Activated CD4-positive, CD25-positive, alpha-beta regulatory T cell treated with anti-CD3 and anti-CD28 coated beads, Interleukin-2, amount 50 U/mL, for 72 hours (primary cell): ENCODE data around the gene SCGB1C1.
"Not testable (repeated sequence)": the region's sequence is repeated elsewhere in the genome, so short reads cannot be mapped to it uniquely, and the experiment has no call there.

Source experiments
- DNase-seq: peaks from one replicate; pipeline ENCODE4 v3.0.0; 2021

Gene SCGB1C1

DNA sequence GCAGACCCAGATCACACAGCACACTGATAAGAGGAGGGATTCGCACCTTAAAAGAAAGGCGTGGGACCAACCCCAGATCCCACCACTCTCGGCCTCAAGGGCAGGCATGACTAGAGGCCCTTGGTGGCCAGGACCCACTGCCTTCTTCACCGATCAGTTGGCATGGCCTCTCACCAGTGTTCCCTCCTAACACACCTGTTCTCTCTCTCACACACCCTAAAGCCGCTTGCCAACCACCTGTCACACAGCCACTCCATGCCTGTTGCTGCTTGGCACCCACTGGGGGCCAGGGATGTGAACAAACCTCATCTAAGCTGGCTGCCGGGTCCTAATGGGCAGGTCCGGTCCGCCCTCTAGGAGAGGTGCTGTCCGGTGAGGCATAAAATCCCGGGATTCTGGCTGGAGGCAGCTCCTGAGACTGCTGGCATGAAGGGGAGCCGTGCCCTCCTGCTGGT is at the start of gene SCGB1C1:
TSS of gene SCGB1C1 (plus strand) at position 405 of the 455 bp plus-strand sequence. CDS start at position 427, 22 bp downstream.
- DNase-seq: not testable (repeated sequence)

DNA sequence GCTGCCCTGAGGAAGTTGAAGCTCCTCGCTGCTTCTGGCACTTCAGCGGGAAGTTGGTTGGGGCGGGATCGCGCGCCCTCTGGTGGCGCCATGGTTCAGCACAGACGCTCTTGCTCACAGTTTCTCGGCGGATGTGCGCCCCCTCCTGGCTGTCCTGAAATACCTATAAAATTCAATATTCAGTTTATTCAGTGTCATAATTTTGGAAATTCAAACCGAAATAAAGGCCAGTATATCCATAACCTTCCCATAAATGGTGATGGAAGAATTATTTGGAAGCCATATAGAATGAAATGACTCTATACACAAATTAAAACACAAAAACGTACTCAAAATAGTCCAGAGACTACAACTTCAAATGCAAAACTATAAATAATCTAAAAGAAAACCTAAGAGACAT is 12.6 kb upstream of the SCGB1C1 start:
- not testable (repeated sequence) for DNase-seq

DNA sequence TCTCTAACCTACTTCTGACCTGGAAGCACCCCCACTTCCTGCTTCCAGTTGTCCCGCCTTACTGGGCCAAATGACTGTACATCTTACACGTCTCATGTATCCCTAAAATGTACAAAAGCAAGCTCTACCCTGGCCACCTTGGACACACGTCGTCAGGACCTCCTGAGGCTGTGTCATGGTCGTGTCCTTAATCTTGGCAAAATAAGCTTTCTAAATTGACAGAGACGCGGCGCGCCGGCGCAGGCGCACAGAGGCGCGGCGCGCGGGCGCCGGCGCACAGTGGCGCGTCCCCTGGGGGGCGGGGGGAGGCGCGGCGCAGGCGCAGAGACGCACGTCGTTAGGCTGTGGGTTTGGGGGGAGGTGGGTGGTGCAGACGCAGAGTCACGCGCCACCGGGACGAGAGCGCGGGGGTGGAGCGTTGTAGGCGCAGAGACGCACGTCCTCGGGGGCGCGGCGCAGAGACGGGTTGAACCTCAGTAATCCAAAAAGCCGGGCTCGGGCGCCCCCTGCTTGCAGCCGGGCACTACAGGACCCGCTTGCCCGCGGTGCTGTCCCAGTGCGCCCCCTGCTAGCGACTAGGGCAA is 3.6 kb upstream of the SCGB1C1 start:
- DNase-seq: peak; percentile 30

DNA sequence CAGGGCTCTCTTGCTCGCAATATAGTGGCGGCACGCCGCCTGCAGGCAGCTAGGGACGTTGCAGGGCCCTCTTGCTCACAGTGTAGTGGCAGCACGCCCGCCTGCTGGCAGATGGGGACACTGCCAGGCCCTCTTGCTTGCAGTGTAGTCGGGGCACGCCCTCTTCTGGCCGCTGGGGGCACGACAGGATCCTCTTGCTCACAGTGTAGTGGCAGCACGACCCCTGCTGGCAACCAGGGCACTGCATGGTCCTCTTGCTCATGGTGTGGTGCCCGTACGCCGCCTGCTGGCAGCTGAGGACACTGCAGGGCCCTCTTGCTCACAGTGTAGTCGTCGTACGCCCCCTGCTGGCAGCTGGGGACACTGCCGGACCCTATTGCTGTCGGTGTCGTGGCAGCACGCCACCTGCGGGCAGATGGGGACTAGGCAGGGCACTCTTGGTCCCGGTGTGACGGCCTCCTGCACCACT is 3.0 kb upstream of the SCGB1C1 start:
- DNase-seq: peak; percentile 58

DNA sequence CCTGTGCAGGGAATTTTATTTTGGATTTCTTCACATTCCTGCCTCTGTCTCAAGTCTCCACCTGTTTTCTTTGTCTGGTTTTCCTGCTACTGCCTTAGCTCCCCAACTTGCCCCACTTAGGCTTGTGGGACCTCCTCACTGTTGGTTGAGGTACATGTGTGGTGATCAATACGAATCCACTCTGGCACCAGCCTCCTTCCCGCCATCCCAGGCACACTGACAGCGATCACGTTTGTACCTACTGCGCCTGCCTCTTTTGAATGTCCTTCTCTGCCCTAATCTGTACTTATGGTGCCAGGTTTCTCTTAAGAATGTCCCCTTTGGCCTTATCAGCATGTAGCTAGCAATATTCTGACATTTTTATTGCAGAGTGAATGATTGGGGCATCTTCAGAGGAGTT is 2.3 kb upstream of the SCGB1C1 start:
- DNase-seq: not testable (repeated sequence)

DNA sequence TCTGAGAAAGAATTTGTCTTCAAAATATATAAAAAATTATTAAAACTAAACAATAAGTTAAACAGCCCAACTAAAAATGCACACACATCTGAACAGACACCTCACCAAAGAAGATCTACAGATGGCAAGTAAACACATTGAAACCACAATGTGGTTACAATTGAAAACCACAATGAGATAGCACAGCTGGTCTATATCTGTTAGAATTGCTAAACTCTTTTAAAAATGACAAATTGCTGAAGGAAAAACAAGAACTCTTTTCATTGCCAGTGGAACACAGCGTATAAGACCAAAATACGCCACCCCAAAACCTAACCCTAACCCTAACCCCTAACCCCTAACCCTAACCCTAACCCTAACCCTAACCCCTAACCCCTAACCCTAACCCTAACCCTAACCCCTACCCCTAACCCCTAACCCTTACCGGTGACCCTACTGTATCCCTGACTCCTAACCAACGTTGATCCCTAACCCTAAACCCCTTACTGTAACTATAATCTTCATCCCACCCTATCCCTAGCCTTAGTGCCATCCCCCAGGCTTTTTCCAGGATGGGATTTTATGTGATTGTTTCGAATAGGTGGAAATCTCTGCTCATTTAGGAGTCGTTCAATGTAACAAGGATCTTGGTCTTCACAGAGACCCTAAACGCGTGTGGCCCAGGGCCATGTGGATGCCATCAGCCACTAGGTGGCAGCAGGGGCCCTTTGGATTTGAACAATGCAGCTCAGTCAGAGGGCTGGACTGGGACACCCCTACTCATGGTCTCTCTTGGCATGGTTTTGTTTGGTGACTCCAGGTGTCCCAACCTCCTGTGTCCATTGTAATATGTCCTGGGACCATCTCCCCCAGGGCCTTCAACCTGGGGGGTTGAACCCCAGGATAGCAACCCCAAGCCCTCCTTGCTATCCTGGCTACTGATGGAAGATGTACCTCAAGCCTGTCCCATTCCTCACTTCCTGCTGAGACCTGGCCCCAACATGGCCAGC is 1.1 kb upstream of the SCGB1C1 start:
- DNase-seq: peak; percentile 40

DNA sequence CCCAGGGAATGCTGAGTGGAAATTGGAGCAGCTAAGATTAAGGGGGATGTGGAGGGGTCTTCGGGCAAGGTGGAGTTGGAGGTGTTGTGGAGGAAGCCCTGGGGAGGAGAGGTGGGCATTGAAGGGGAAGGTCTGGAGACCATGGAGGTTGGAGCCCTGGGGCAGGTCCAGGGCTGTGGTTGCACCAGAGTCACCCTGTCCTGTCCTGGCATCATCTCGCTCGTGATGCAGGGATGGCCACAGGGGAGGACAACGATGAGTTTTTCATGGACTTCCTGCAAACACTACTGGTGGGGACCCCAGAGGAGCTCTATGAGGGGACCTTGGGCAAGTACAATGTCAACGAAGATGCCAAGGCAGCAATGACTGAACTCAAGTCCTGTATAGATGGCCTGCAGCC is 603 bp downstream of the SCGB1C1 start:
- not testable (repeated sequence) for DNase-seq

DNA sequence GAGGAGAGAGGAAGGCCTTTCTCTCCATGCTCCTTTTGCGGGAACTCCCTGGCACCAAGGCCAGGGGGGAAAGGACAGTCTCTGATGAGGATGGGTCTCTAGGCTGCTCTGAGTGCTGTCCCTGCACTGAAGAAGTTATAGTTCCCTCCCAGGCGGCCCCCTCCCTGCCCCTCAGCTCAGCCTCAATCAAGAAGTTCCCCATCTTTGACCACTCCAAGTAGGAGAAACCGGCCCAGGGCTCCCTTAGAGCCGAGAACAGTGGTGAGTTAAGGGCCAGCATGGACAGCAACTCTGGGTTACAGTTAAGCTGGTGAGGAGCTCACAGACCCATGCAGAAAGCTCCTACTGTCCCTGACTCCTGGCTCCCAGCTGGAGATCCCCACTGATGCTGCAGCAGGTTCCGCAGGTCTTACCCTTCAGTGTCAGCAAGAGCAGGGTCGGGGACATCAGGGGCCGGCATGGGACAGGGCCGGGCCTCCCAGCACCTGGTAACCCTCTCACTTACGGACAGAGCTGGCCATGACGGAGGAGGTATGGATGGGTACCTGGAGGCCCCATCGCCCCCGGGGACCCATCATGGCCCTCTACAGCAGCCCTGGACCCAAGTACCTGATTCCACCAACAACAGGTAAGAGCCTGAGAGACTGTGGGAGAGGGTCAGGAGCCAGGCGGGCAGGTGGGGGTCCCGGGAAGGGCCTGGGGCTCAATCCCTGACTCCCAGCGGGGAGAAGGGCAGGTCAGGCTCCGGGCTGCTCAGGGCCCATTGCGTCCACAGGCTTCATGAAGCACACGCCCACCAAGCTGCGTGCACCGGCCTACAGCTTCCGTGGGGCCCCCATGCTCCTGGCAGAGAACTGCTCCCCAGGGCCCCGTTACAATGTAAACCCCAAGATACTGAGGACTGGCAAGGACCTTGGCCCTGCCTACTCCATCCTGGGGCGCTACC is 4.2 kb downstream of the SCGB1C1 start:
- DNase-seq: no peak

DNA sequence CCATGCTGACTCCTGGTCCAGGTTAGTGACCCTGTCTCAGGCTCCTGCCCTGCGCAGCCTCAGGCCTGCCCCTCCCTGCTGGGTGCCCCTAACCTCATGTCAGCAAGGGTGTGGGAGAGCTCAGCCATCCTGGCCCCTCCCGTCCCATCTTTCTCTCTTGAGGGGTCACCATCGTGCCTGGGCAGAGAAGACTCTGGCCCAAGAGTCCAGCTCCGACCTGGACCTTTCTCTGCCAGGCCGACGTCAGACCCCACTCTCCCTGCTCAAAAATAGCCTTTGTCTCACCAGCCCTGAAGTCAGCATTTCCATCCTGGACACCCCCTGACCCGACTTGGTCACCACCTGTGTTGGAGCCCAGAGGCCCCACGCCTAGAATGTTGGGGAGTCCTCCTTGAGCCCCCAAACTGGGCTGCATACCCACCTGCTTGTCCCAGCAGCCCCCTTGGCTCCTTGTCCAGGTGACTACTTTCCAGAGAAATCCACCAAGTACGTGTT is 4.9 kb downstream of the SCGB1C1 start:
- no peak for DNase-seq

DNA sequence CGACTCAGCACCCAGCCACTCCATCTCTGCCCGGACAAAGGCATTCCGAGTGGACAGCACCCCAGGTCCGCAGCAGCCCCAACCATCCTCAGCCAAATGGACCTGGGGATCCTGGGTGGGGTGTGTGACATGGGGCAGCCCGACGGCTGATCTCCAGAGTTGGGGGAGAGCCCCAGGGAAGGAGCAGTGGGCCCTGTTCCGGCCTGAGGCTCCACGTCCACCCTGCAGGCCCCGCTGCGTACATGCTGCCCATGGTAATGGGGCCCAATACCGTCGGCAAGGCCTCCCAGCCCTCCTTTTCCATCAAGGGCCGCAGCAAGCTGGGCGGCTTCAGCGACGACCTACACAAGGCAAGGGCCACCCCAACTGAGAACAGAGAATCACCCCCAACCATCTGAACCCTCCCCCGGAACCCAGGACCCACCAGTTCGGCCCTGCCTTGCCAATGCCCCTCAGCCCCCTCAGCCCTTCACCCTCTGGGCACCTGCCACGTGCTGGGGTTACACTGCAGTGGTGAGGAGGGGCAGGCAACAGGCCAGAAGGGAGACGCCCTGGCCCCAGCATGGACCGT is 5.4 kb downstream of the SCGB1C1 start:
- DNase-seq: no peak

DNA sequence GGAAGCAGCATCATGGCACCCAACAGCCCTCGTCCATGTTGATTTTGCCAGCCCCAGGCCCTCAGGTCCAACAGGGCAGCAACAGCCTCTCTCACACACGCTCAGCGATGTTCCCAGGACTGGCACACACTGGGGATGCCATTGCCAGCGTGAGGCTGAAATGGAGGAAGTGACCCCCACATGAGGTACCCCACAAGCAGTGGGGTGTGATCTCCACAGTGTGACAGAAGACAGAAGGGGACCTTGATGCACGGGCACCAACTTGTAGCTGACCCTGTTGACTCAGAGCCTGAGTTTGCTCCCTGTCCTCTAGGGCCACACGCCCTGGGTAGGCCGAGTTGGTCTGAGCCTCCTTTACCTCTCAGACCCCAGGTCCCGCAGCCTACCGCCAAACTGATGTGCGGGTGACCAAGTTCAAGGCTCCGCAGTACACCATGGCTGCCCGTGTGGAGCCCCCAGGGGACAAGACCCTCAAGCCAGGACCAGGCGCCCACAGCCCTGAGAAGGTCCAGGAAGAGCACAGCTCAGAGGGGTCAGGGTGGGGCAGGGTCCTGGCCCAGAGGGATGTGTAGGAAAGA is 6.2 kb downstream of the SCGB1C1 start:
- DNase-seq: peak; percentile 20

DNA sequence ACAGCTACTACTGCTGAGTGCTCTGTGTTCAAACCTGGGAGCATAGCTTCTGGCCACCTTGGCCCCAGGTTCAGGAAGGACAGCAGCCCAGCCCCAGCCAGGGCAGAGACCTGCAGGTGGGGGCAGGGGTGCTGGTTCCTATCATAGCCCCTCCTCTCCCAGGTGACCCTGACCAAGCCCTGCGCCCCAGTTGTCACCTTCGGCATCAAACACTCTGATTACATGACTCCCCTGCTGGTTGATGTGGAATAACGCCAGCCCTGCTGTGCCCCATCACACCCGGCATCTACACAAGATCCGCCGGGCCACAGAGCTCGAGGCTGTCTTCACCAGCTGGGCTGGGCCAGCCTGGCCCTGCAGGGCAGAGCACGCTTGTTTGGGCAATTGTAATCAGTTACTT is 6.9 kb downstream of the SCGB1C1 start:
- peak; percentile 27 for DNase-seq

DNA sequence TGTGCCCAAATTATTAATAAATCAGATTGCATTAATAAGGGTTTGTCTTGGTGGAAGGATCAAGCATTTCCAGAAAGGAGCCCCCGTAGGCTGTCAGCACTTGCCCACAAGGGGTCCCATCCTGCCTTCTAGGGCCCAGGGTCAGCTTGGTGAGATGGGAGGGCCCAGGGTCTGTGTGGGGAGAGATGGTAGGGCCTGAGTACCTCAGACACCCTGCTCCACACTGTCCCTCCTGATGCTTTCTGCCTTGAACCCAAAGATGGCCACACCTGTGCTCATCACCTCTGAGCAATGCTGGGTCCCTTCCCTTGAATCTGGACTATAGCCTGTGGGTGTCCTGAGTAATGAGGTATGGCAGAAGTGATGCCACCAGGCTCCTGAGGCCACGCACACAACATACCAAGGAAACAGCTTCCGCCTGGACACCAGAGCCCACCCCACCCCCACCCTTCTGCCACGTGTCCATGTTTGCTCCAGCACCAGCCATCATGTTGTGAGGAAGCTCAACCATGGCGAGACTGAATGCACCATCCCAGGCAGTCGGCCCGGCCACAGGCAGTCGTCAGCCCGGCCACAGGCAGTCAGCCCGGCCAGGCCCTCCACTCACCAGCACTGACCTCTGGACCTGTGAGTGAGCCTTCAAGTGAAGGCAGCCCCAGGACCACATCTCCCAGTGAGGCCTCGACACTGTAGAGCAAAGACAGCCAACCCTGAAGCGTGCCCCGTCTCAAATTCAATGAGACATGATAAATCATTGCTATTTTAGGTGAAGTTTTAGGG is 7.5 kb downstream of the SCGB1C1 start:
- DNase-seq: peak; percentile 14

DNA sequence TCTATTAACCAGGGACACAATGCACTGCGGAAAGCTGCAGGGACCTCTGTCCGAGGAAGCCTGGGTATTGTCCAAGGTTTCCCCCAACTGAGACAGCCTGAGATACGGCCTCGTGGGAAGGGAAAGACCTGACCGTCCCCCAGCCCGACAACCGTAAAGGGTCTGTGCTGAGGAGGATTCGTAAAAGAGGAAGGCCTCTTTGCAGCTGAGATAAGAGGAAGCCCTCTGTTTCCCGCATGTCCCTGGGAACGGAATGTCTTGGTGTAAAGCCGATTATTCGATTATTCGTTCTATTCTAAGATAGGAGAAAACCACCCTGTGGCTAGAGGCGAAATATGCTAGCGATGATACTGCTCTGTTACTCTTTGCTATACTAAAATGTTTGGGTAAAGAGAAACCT is 9.1 kb downstream of the SCGB1C1 start:
- peak; percentile 22 for DNase-seq

DNA sequence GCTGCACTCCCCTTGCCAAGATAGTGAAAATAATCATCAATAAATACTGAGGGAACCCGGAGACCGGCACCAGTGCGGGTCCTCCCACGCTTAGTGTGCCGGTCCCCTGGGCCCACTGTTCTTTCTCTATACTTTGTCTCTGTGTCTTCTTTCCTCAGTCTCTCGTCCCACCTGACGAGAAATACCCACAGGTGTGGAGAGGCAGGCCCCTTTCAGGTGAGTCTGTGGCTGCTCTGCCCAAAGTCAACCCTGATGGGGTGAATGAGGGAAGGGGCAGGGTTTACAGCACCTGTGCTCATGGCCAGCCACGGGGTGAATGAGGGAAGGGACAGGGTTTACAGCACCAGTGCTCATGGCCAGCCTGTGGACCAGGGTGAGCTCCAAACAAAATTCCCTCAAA is 9.6 kb downstream of the SCGB1C1 start:
- DNase-seq: peak; percentile 25

DNA sequence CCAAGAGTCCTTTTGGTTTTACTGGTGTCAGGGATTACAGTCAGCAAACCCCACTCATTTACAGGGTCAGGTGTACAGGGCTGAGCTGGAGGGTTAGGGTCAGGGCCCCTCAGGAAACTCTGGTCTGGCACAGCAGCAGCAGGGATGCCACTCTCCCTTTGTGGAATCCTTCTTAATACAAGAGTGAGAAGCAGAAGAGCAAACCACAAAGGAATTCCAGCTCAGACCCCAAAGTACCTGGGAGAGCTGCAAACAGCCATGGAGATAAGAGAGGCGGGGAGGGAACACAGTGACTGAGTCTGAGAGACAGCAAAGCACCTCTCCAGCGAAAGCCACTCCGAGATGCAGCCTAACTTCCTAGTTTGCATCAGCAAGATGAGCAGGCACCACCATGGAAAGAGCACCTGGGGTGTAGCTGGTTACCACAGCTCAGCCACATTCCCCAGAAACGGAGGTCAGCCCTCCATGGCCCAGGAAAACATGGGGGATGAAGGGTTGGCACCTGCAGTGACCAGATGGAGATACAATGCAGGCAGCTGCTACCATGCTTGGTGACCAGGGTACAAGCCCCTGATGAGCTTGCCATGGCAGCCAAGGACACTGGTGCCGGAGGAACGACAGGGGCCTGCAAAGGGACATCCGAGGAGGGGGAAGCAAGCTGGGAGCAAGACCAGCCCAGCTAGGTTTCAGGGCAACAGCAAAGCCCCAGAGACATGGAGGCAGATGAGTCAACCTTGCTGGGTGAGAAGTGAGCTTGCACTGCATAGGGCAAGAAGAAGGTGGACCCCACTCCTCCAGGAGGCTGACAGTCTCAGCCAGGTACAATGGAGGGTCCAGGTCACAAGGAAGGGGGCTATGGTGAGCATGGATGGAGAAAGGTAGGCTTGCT is 10.4 kb downstream of the SCGB1C1 start:
- DNase-seq: no peak

DNA sequence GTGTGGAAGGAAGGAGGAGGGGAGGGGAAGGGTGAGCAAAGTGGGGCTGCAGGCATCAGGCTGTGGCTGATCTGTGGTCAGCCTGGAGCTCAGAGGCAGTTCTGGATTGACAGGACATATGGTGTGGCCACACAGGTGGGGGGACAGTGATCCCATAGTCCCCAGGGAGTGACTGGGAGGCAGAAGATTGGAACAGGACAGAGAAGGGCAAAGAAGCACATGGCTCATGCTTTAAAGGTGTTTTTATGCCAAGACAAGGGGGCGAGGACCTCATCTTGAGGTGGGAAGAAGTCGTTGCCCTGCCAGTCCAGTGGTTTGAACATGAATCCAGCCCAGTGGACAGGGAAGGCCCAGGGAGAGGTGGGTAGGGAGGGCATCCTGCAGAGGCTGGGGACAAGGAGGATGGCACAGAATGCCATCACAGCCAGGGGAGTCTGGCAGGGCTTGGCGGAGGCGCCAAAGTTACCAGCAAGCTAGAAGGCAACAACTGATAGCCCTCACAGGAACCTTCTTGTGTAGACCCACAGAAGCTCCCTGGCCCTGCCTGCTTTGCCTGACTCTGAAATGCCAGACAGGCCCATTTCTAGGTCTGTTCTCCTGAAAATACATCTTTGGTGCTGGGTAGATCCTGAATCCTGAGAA is 11.2 kb downstream of the SCGB1C1 start:
- DNase-seq: no peak

DNA sequence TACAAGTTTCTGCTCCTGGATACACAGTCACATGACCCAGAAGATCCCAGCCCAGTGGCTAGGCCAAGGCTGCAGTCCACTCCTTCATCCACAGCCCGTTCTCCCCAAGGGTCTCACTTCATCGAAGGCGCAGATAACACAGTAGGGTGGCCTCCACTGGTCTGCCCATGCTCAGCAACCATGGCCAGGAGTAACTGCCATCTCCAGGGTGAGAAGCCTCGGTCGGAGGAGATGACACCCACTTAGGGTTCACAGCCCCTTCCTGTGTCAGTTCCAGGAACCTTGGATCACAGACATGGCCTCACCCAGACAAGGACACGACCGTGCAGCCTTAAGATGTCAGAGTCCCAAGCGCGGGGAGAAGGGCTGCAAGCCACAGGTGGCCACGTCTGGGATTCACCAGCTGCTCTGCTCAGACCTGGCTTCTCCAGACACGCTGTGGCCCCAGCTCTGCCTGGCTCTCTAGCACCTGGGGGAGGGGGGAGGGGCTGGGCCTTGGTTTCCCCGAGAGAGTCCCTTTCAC is 11.8 kb downstream of the SCGB1C1 start:
- DNase-seq: peak; percentile 21
